K562 (cell line): Measurements from ENCODE around the gene LINC00305. TPM values are rescaled to one million over a fixed set of nuclear protein-coding genes. Genes with fewer than 3 reads are reported as not detected.

Experiments used
- ATAC-seq: fragments of 200-7000 bp; cut with Tn5 transposase; 3 replicates; pipeline ENCODE4 v1.9.1; 2020; ENCODE audit warnings: moderate library complexity
- BruUV-seq: library from RNA; stranded (reverse); fragments of 400-500 nt; replicated peaks from 2 replicates; lab custom pipeline; 2021; lab: Mats Ljungman, UMichigan
- CTCF ChIA-PET: fragments of 300-600 bp; formaldehyde crosslinking; extraction: SDS; loops from one replicate; lab custom pipeline; 2021; ENCODE audit warnings: low intra/inter-chr PET ratio; lab: Yijun Ruan, JAX
- POLR2A ChIA-PET: fragments of 300-600, 350-650 bp; sonication (Branson Sonifier 250); formaldehyde crosslinking; extraction: SDS; loops from one replicate; lab custom pipeline; 2021; ENCODE audit warnings: antibody characterized with exemption, inconsistent platforms; lab: Yijun Ruan, JAX
- DNase-seq, 4 experiments: peaks; one replicate each; pipeline versions ENCODE4 v3.0.0 to v3.0.0-alpha.2; 2011 to 2018; ENCODE audit warnings: low spot score in 3 of 4, mixed read lengths in 3 of 4; ENCODE audit errors: extremely low read depth in 1 of 4
- FAIRE-seq: peaks from 2 replicates; lab custom pipeline; 2011; peaks lifted over from hg19 to GRCh38; lab: Jason Lieb, UNC
- H2AFZ ChIP-seq: 2 replicates; pipeline ENCODE4 v1.6.0; 2011; ENCODE audit warnings: low read depth, low read length, control low read depth, inconsistent platforms
- H3K27ac ChIP-seq: fragments of 200-600 bp; 3 replicates; pipeline ENCODE4 v1.8.0; 2011; ENCODE audit warnings: low read depth, mild to moderate bottlenecking, control low read depth, inconsistent platforms, low read length, moderate library complexity, mixed read lengths; ENCODE audit errors: extremely low read depth
- H3K27me3 ChIP-seq, 2 experiments: fragments of 300-600 bp in 1 of 2; 2 replicates in 1 of 2; 3 replicates in 1 of 2; pipeline versions ENCODE4 v1.6.0 to v1.8.0; 2011; ENCODE audit warnings: inconsistent platforms in 2 of 2, low read length in 2 of 2, mild to moderate bottlenecking in 1 of 2, mixed read lengths in 1 of 2, moderate library complexity in 1 of 2; ENCODE audit not compliant: control insufficient read depth in 2 of 2, insufficient read depth in 2 of 2
- H3K36me3 ChIP-seq: fragments of 300-600 bp; 3 replicates; pipeline ENCODE4 v1.8.0; 2011; ENCODE audit warnings: mild to moderate bottlenecking, low read length, inconsistent platforms; ENCODE audit not compliant: control insufficient read depth, insufficient read depth
- H3K4me1 ChIP-seq, 2 experiments: fragments of 200-600 bp in 1 of 2; replicated peaks in 1 of 2; 2 replicates in 1 of 2; 3 replicates in 1 of 2; pipeline versions ENCODE4 v1.5.1 to v1.8.0; 2011; ENCODE audit warnings: inconsistent platforms in 2 of 2, low read length in 2 of 2, mild to moderate bottlenecking in 1 of 2, mixed read lengths in 1 of 2, moderate library complexity in 1 of 2; ENCODE audit not compliant: control insufficient read depth in 2 of 2, insufficient read depth in 2 of 2
- H3K4me2 ChIP-seq: 2 replicates; pipeline ENCODE4 v1.6.1; 2011; ENCODE audit warnings: low read length, control low read depth, inconsistent platforms, mixed read lengths; ENCODE audit not compliant: insufficient read depth
- H3K4me3 ChIP-seq: fragments of 200-600 bp; sonication (generic), shearing (Covaris generic); 2 replicates; pipeline ENCODE4 v1.5.1; 2016; ENCODE audit warnings: control low read depth, inconsistent platforms
- H3K79me2 ChIP-seq: fragments of 200-600 bp; 3 replicates; pipeline ENCODE4 v1.8.0; 2011; ENCODE audit warnings: low read length, inconsistent platforms; ENCODE audit not compliant: control insufficient read depth, insufficient read depth
- H3K9ac ChIP-seq, 2 experiments: 2 replicates each; pipeline versions ENCODE4 v1.6.0 to v1.6.1; 2011; ENCODE audit warnings: low read depth in 2 of 2, low read length in 2 of 2, control low read depth in 1 of 2, inconsistent platforms in 1 of 2, mild to moderate bottlenecking in 1 of 2, mixed read lengths in 1 of 2; ENCODE audit not compliant: insufficient read depth in 1 of 2
- H3K9me1 ChIP-seq: one replicate; pipeline ENCODE4 v1.6.0; 2011; ENCODE audit warnings: inconsistent platforms, mild to moderate bottlenecking, low read length, moderate library complexity; ENCODE audit not compliant: control insufficient read depth, insufficient read depth
- H3K9me3 ChIP-seq: replicated peaks from 2 replicates; pipeline ENCODE4 v1.5.1; 2011; ENCODE audit warnings: low read depth, low read length, inconsistent platforms; ENCODE audit not compliant: control insufficient read depth, insufficient read depth
- H4K20me1 ChIP-seq: replicated peaks from 2 replicates; pipeline ENCODE4 v1.6.1; 2011; ENCODE audit warnings: low read length, inconsistent platforms, mixed read lengths; ENCODE audit not compliant: control insufficient read depth, insufficient read depth
- ETS2 ChIP-seq: IDR thresholded peaks from 2 replicates; pipeline ENCODE4 v1.6.1; 2016; ENCODE audit warnings: borderline replicate concordance, missing genetic modification characterization, mild to moderate bottlenecking, moderate library complexity, missing compliant biosample characterization; ENCODE audit not compliant: poor library complexity, severe bottlenecking
- FOXK2 ChIP-seq, 2 experiments: fragments of 450-650 bp; IDR thresholded peaks in 1 of 2; conservative IDR thresholded peaks in 1 of 2; 2 replicates each; pipeline ENCODE4 v1.6.1; 2016; ENCODE audit warnings: low read depth in 2 of 2, mild to moderate bottlenecking in 1 of 2
- MCM7 ChIP-seq, 2 experiments: fragments of 450-650 bp; IDR thresholded peaks; 2 replicates each; pipeline ENCODE4 v1.6.1; 2016 to 2018
- MTA1 ChIP-seq: fragments of 450-650 bp; IDR thresholded peaks from 2 replicates; pipeline ENCODE4 v1.6.1; 2017; ENCODE audit warnings: borderline replicate concordance
- MYBL2 ChIP-seq, 2 experiments: fragments of 450-650 bp in 1 of 2; sonication (generic) in 1 of 2; formaldehyde crosslinking in 1 of 2; IDR thresholded peaks; 2 replicates each; pipeline versions ENCODE4 v1.6.1 to v1.8.1; 2017 to 2022; ENCODE audit warnings: borderline replicate concordance in 1 of 2, inconsistent platforms in 1 of 2, low read depth in 1 of 2, mild to moderate bottlenecking in 1 of 2, missing genetic modification reagents in 1 of 2, moderate library complexity in 1 of 2
- NFYB ChIP-seq: IDR thresholded peaks from 2 replicates; pipeline ENCODE4 v1.6.1; 2011; ENCODE audit warnings: mild to moderate bottlenecking, moderate library complexity; ENCODE audit not compliant: insufficient read length; ENCODE audit errors: extremely low read depth
- SMARCE1 ChIP-seq: fragments of 450-650 bp; IDR thresholded peaks from 2 replicates; pipeline ENCODE4 v1.7.1; 2016; ENCODE audit warnings: mild to moderate bottlenecking
- SOX6 ChIP-seq: fragments of 450-650 bp; IDR thresholded peaks from 2 replicates; pipeline ENCODE4 v1.6.1; 2014; ENCODE audit warnings: mild to moderate bottlenecking
- TRIM28 ChIP-seq: fragments of 450-650 bp; IDR thresholded peaks from 2 replicates; pipeline ENCODE4 v1.6.1; 2017
- ZBTB34 ChIP-seq: fragments of 250-450 bp; sonication (Bioruptor Pico); IDR thresholded peaks from 2 replicates; pipeline ENCODE4 v1.8.0; 2021; ENCODE audit warnings: mild to moderate bottlenecking, moderate library complexity
- ZNF253 ChIP-seq: fragments of 250-450 bp; sonication (Bioruptor Pico); conservative IDR thresholded peaks from 2 replicates; pipeline ENCODE4 v1.6.1; 2021; ENCODE audit warnings: mild to moderate bottlenecking
- WGBS: fragments of 100-300 bp; shearing (Covaris generic); methylation state at CpG from one replicate; pipeline ENCODE4 v1.1.6; 2016; ENCODE audit warnings: low coverage, mixed read lengths; ENCODE audit not compliant: insufficient coverage; ENCODE audit errors: missing lambda C conversion rate; 5-methylcytosine and 5-hydroxymethylcytosine counted together
- in situ Hi-C: fragments of 300-500 bp; cut with MboI; formaldehyde crosslinking; loops from 4 replicates; pipeline ENCODE4 v1.15.0; 2018; ENCODE audit warnings: inconsistent platforms, mixed read lengths
- intact Hi-C: fragments of 100-400 bp; cut with micrococcal nuclease; formaldehyde crosslinking; loops from 2 replicates; pipeline ENCODE4 v1.14.2; 2022
- polyA plus RNA-seq, 8 experiments: library from polyadenylated mRNA; depleted of rRNA in 4 of 8; stranded (reverse) in 5 of 8; unstranded in 3 of 8; fragments of >200 nt; fragmentation: Nextera tagmentation in 2 of 8; fragmentation: Illumina TruSeq in 1 of 8; extraction: Ambion mirVana in 2 of 8; extraction: Trizol in 1 of 8; gene quantifications; 2 replicates each; pipeline versions ENCODE4 v1.2.1 to v1.2.3, GENCODE V29; 2011 to 2014; ENCODE audit warnings: inconsistent platforms in 1 of 8, missing spikeins in 1 of 8
- total RNA-seq, 7 experiments: library from RNA; depleted of rRNA in 6 of 7; stranded (reverse); fragments of >200 nt in 6 of 7; fragmentation: Illumina TruSeq in 2 of 7; extraction: Trizol in 2 of 7; gene quantifications; 2 replicates each; pipeline versions ENCODE4 v1.2.1 to v1.2.3, GENCODE V29; 2011 to 2021; ENCODE audit warnings: low replicate concordance in 1 of 7

Gene LINC00305
- total and polyA plus RNA-seq, 9 of the 15 experiments (the other 6 are each of a cell fraction or from before 2014, with no cell fraction given): not detected

- Histone ChIP-seq H4K20me1 (no peaks in the 10 kb centered on the region), H3K27ac (no peak overlapping the region), H3K4me1 (no peaks in the 10 kb centered on the region), H3K9me1 (no peaks in the 10 kb centered on the region), H3K9ac (no peak overlapping the region), H3K27me3 (no peaks in the 10 kb centered on the region), H2AFZ (no peak overlapping the region), H3K79me2 (no peaks in the 10 kb centered on the region), H3K4me2 (no peak overlapping the region), H3K9me3 (no peaks in the 10 kb centered on the region), H3K36me3 (no peaks in the 10 kb centered on the region), H3K4me3 (no peak overlapping the region)
- no TSS peak for BruUV-seq
- ChIA-PET POLR2A (no interaction called here), CTCF (no interaction called here)
- no peak for ATAC-seq
- no peak for TF ChIP-seq MTA1
- TF ChIP-seq SOX6: no peak
- TF ChIP-seq MCM7 (IDR thresholded peaks at IDR 0.05): no peak
- TF ChIP-seq NFYB: no peak
- TF ChIP-seq ZBTB34 (CRISPR knock-in tag): no peak
- no peak for TF ChIP-seq SMARCE1
- TF ChIP-seq ETS2 (tag): no peak
- TF ChIP-seq ZNF253 (CRISPR knock-in tag): no peak
- no peak for TF ChIP-seq TRIM28
- no peak for TF ChIP-seq FOXK2 (conservative IDR thresholded peaks at IDR 0.05 in 1 of 2, IDR thresholded peaks at IDR 0.05 in 1 of 2; ENCODE audit: low read depth in 2 of 2)
- TF ChIP-seq MYBL2 (IDR thresholded peaks at IDR 0.05; ENCODE audit: low read depth): no peak
- no peak for TF ChIP-seq MYBL2 (CRISPR knock-in tag; IDR thresholded peaks at IDR 0.05; ENCODE audit: borderline replicate concordance)
- in situ Hi-C loops: no loop called here
- intact Hi-C loops: no loop called here
- WGBS: 0% methylated on average over 1 of the region's 2 CpGs
- no peak for DNase-seq
- FAIRE-seq: no peak
Observed at GRCh38 chr18:64132871-64133270, 16.0 kb downstream of the LINC00305 start.
